NCI-H748 treated with DMSO at 0.1 percent for 48 hours (cell line): ENCODE measurements around the gene UBALD2.
"Not testable (repeated sequence)": the region's sequence is repeated elsewhere in the genome, so short reads cannot be mapped to it uniquely, and the experiment has no call there.

ENCODE experiments used
- DNase-seq: peaks from one replicate; lab custom pipeline; 2025; lab: John Stamatoyannopoulos, UW

Gene UBALD2

DNA sequence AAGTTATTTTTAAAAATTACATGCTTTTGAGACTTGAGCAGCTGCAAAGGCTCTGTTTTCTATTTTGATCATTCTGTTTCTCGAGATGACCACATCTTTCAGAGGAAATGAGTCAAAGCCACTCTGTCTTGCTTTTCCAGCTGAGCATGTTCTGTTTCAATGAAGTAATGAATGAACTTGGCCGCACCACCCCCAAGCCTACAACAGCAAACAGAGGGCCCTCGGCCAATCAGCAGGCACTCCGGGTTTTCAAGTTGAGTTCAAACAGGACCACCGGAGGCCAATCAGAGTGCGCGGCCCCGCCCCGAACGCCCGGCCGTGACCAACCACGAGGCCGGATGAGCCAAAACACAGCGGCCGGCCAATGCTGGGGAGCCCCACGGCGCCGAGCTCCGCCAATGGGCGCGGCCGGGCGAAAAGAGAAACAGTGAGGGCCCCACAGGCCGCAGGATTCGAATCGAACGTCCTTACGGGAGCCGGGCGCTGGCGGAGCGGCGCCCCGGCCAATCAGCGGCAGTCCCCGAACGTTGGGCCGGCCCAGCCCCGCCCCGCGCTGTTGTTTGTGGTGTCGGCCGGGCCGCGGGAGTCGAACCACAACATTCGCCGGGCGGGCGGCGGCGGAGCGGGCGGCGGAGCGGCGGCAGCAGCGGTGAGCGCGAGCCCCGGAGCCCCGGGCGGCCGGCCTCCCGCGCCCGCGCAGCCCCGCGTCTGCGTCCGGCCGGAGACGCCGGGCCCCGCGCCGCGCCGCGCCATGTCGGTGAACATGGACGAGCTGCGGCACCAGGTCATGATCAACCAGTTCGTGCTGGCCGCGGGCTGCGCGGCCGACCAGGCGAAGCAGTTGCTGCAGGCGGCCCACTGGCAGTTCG lies at the start of gene UBALD2:
TSS of gene UBALD2 (plus strand) at position 594 of the 869 bp plus-strand sequence. CDS start at position 752, 158 bp downstream.
- DNase-seq = peak; percentile 91

GRCh38 chr17:76217081-76217480 lies 48.1 kb upstream of the UBALD2 start:
- no peak for DNase-seq

DNA sequence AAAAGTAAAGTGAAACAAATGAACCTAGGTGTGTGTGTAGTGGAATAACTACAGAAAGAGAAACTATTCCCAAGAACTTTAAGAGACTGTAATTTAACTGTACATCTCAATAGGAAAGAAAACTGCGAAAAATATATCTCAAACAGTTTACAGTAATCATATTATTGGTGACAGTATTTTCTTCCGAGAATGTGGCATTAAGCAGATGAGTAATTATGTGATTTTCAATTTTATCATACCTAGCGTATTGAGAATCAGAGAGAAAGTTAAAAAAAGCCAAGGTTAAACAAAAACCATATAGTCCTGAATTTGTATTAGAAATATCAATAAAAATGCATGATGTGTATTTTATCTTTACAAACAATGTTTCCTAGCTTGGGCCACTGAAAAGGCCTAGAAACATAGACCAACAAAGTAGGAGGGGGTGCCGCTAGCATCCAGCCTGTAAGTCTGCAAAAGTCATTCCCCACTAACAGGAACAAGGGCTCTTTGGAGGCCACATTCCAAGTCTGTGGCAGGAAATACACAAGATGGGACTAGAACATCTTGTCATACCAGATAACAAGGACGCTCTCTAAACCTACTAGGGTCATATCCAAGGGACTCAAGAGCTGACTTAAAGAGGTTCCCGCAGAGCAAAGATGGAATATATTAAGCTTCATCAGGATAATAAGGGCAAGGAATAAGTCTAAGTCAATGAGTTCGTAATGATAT lies 45.3 kb upstream of the UBALD2 start:
- no peak for DNase-seq

DNA sequence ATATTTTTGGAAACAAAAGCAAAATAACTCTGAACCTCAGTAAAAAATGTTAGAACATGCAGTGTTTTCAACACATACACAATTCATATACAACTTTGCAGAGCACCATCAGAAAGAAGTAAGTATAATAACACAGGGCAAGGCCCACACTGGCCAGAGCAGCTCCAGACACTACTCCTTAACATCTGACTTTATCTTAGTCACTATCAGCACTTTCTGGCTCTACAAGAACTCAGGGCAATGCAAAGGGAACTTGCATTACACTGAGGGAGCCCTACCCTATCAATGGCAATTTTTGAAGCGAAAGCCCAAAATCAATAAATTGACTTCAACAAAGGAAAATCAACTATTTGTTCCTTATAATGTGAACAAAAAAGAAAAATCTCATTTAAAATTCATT lies 41.3 kb upstream of the UBALD2 start:
- no peak for DNase-seq

DNA sequence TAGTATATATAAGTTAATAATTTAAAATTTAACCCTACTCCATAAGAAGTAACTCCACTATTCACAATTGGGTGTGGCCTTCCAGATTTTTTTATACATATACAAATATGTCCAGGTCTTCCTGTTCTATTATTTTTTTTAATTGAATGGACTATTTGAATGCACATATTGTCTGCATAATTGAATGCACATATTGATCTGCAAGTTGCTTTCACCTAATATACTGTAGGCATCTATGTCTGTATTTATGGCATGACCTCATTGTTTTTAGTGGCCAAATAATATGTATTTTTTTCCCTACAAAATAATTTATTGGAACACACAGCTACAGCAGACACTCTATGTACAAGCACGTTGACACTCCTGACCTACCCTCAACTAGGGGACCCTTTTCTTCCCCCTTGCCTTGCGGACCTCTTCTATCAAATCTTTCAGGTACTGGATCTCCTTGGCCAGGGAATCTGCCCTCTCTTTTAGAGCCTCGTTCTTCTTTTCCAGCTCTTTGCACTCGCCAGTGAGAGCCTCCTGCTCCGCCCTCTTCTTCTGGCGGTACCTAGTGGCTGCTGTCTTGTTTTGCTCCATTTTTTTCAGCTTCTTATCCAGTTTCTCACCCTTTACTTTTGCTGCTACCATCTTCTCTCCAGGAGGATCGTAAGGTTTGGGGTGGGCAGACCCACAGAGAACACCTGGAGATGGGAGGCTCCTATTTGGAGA lies 39.6 kb upstream of the UBALD2 start:
- DNase-seq = not testable (repeated sequence)

GRCh38 chr17:76226749-76227148 lies 38.4 kb upstream of the UBALD2 start:
- DNase-seq = not testable (repeated sequence)

- DNase-seq = no peak
These were observed 32.8 kb upstream of the UBALD2 start for GRCh38 chr17:76232342-76232741.

GRCh38 chr17:76233588-76234353 lies 31.4 kb upstream of the UBALD2 start:
- no peak for DNase-seq

- DNase-seq = no peak
These were observed 30.8 kb upstream of the UBALD2 start for GRCh38 chr17:76234354-76234679.

DNA sequence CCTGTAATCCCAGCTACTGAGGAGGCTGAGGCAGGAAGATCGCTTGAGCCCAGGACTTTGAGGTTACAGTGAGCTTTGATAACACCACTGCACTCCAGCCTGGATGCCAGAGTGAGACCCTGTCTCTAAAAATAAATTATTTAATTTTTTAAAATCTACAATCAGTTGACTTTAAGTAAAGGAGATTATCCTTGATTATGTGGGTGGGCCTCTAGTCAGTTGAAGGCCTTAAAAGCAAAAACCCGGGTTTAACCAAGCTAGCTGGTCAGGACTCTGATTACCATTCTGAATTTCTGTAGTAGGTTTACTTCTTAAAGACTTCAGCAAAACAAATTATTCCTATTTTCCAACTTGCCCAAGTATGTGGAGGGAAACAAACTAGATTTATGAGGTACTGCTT lies 29.3 kb upstream of the UBALD2 start:
- DNase-seq = no peak

GRCh38 chr17:76236603-76237002 lies 28.5 kb upstream of the UBALD2 start:
- DNase-seq = no peak

DNA sequence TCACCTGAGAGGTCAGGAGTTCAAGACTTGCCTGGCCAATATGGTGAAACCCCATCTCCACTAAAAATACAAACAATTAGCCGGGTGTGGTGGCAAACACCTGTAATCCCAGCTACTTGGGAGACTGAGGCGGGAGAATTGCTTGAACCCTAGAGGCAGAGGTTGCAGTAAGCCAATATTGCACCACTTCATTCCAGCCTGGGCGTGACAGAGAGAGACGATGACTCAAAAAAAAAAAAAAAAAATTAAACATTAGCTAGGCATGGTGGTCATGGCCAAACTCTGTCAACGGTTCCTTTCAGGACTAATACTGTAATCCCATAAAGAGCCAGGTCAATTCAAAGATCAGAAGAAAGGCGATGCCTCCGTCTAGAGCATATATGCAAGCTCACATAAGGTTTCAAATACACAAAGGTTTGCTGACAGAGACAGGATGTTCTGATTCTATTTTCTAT lies 27.3 kb upstream of the UBALD2 start:
- no peak for DNase-seq

DNA sequence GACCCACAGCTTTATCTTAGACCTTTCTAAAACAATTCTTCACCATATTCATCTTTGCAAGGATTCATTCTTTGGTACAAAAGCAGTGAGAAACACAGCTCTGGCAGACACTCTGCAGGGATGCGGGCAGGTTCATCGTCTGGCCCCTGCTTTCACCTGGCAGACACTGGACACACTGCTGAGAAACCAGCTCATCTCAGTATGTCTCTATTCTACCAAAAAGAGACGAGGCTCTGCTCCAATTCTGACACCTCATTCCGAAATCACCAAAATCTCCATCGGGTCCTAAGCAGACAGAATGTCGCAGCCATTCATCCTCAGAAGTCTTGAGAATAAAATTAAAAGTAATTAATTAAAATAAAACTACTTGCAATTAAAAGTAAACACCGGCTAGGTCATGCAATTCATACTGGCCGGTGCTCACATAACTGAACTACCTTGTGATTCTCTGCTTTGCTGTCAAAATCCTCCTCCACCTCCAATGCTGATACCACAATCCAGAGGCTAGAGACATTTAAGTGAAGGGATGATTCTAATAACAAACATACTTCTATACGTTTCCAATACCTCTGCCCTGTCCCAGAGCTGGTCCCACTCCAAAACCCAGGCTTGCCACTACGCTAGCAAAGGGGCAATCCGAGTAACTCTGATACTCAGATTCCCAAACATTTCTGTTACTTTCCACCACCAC lies 26.2 kb upstream of the UBALD2 start:
- peak; percentile 1 for DNase-seq

DNA sequence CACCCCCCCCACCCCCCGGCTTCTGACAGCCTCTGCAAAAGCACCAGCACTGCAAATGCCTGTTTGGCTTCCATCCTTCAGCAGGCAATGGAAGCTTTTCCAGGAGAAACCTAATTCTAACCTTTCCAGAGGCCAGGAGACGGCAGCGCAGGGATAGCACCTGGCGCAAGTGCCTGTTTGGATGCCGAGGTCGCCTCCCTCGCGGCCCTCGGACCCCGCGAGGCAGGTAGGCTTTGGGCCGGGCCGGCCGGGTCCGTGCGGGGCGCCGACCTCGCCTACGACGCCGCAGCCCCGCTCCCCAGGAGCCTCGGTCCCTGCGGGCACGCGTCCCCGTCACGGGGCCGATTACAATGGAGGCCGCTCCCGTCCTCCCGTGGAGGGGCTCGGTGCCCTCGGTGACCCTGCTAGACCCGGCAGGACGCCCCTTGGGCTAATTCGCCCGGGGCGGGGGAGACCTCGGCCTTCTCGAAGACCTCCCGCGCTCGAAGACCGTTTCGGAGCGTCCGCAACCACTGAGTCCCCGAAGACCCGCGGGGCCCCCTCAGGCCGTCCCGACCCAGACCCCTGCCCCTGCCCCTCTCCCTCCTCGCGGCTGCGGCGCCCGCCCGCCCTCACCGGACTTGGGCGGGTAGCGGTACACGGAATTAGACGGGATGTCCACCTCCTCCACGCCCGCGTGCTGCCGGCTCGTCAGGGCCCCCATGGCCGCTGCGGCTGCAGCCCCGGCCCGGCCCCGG lies 25.4 kb upstream of the UBALD2 start:
- DNase-seq = no peak

GRCh38 chr17:76240461-76241203 lies 24.5 kb upstream of the UBALD2 start, which contains the start of gene RNF157:
RNF157 (minus strand) TSS chr17:76240493; CDS start chr17:76240240, 253 bp downstream.
- peak; percentile 2 for DNase-seq

DNA sequence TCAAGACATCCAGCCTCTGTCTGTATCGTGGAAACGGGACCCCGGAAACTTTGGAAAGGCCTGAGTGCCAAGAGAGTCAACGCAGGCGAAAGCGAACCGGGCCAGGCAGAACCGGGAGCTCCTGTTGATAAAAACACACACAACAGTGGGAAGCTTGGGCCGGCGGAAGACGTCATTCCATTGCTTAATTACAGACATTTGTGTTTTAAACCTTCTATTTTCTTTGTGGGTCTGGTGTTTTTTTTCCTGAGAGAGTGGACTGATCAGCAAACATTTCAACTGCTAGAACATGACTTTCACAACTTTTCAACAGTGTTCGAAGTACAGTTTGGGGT lies 24.0 kb upstream of the UBALD2 start:
- DNase-seq = no peak

- DNase-seq = no peak
These were observed 23.4 kb upstream of the UBALD2 start for GRCh38 chr17:76241691-76242255.

DNA sequence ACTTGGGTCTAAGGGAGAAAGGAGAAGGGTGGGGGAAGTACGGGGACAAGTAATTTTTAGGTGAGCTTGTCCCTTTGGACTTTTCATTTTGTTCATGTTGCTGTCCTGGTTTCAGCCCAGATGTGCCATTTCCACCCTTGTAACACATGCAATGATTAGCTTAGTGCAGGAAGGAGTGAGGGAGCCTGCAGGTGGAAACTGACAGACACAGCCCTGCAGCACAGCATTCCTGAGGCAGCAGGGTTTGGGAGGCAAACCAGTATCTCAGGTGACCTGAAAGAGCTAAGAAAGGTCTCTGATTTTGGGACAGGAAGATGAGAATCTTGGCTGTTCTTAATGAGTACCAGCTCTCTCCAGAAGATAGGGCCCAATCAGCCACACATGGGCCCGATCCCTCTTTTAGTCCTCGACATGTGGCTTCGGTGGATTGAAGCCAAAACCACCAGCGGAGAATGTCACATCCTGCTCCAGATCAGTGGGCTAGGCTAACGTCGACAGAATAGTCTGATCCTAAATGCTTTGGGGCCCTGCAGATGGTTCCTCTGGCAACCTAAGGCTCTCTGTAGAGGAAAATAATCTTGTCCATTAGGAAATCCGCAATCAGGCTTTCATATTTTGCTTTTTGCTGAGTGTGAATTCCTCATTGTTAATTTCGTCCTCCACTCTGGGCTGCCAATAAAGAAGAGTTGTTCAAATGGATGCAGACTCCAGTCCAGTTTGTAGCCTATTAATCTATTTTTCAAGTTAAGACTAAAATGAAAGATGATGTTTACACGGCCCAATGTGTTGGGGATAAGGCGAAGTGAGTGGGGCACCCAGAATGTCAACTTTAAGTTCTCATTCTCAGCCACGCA lies 21.1 kb upstream of the UBALD2 start:
- no peak for DNase-seq

- not testable (repeated sequence) for DNase-seq
These were observed 20.4 kb upstream of the UBALD2 start for GRCh38 chr17:76244721-76245120.
